Cardiac fibroblast (primary cell): ENCODE results near the gene PPL.

ENCODE experiments used
- DNase-seq, 2 donors: peaks; one replicate each; pipeline versions ENCODE4 v3.0.0 to v3.0.0-alpha.2; 2010; ENCODE audit warnings: low read depth in 2 of 2
- H3K4me3 ChIP-seq, 2 donors: replicated peaks in 1 of 2; 1 replicate in 1 of 2; 2 replicates in 1 of 2; pipeline ENCODE4 v1.5.1; 2011; ENCODE audit warnings: low read depth in 2 of 2, low read length in 2 of 2, mild to moderate bottlenecking in 2 of 2, moderate library complexity in 1 of 2
- TF ChIP-seq, protein P1 (sequence below): IDR thresholded peaks from one replicate; pipeline ENCODE4 v1.5.1; 2011; ENCODE audit warnings: low read depth, mild to moderate bottlenecking, low read length, inconsistent platforms

Gene PPL

DNA sequence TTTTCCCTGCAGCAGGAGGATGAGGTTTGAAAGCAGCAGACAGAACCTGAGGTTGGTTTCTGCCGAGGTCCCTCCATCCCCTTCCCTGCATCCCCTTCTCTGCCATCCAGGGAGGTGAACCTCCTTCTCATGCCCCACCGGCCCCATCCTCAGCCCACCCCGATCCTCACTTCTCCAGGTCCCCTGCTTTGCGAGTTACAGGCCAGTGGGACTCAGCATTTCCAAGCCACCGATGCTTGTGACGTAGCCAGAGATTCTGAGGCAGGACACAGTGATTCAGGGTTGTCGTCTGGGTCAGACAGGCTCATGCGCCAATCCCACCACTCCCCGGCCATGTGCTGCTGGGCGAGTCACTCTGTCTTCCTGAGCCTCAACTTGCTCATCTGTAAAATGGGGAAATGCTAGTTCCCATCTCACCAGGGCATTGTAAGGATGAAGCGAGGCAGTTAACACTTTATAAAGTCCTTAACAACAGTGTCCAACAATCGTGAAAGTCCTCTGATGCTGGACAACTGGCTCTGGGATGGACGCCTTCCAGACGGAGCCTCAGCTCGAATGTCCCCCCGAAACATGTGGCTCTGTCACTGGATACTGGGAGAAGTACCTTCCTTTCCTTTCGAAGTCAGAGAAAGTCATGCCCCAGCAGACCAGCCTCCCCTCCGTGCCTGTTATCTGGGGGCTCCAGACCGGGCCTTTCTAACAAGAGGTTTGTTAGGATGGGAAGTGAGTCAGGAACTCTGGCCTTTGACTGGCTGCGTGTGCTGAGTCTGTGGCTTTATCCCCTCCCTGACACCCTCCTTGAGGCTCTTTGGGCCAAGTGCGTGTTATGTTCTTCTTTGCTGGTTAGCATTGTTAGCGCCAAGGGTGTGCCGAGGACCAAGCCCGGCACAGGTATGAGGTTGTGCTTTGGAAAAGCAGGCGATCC lies 43.0 kb upstream of the PPL start:
- DNase-seq, result no peak
- H3K4me3 ChIP-seq, result no peak overlapping the region
- TF ChIP-seq, protein P1, sequence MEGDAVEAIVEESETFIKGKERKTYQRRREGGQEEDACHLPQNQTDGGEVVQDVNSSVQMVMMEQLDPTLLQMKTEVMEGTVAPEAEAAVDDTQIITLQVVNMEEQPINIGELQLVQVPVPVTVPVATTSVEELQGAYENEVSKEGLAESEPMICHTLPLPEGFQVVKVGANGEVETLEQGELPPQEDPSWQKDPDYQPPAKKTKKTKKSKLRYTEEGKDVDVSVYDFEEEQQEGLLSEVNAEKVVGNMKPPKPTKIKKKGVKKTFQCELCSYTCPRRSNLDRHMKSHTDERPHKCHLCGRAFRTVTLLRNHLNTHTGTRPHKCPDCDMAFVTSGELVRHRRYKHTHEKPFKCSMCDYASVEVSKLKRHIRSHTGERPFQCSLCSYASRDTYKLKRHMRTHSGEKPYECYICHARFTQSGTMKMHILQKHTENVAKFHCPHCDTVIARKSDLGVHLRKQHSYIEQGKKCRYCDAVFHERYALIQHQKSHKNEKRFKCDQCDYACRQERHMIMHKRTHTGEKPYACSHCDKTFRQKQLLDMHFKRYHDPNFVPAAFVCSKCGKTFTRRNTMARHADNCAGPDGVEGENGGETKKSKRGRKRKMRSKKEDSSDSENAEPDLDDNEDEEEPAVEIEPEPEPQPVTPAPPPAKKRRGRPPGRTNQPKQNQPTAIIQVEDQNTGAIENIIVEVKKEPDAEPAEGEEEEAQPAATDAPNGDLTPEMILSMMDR, result no peak

DNA sequence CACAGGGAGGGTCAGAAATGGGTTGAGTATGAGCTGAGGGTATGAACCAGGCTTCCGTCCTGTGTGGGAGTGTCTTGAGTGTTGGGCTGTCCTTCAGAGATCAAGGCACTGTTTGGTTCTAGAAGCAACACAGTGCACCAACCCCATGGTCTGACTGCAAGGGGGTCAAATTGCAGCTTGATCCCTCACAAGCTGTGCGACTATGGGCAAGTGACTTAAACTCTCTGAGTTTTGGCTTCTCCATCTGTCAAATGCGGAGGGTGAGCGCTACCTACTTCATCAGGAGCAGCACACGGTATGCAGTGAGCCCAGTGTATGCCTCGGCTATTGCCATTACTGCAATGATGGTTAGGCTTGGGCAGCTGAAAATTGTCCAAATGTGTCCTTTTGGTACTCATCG lies 42.2 kb upstream of the PPL start:
- no peak overlapping the region for H3K4me3 ChIP-seq
- TF ChIP-seq, protein P1, result no peak
- DNase-seq, result no peak

DNA sequence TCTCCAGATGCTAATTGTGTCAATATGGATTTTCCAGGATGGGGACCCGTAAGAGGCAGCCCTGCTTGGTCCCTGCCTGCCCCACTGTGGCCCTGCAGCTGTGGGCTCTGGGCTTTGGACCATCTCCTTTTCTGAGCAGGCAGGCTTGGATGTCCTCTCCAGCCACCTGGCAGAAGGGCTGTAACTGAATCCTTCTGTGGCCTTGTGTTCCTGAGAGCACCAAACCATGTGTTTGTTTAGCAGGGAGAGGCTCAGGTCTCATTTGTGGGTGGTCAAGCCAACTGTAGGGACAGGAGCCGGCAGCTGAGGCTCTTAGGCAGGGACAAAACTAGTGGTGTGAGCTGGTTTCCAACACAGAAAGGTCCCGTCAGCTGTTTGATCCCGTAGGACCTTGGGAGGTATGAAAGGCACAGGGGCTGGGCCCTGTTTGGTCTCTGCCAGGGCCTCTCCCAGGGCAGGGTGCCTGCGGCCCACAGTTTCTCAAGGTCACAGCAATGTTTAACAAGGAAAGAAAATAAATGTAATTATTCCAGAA lies 39.7 kb upstream of the PPL start:
- no peak for DNase-seq
- TF ChIP-seq, protein P1, result no peak
- H3K4me3 ChIP-seq, result no peak overlapping the region

DNA sequence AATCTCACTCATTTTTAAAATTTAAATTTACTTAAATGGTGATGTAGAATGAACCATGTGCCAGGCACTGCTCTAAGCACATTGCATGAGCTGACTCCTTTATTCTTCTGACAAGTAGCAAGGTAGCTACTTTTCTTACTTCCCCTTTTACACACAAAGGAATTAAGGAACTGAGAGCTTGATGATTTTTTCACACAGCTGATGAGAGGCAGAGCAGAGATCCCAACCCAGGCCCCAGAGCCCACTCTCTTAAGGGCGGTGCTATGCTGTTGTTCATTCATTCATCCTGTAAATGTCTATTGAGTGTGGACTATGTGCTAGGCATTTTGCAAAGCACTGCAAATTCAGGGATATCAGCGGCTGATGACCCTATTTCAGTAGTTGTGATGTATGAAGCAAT lies 39.1 kb upstream of the PPL start:
- TF ChIP-seq, protein P1, result no peak
- no peak for DNase-seq
- no peak overlapping the region for H3K4me3 ChIP-seq

DNA sequence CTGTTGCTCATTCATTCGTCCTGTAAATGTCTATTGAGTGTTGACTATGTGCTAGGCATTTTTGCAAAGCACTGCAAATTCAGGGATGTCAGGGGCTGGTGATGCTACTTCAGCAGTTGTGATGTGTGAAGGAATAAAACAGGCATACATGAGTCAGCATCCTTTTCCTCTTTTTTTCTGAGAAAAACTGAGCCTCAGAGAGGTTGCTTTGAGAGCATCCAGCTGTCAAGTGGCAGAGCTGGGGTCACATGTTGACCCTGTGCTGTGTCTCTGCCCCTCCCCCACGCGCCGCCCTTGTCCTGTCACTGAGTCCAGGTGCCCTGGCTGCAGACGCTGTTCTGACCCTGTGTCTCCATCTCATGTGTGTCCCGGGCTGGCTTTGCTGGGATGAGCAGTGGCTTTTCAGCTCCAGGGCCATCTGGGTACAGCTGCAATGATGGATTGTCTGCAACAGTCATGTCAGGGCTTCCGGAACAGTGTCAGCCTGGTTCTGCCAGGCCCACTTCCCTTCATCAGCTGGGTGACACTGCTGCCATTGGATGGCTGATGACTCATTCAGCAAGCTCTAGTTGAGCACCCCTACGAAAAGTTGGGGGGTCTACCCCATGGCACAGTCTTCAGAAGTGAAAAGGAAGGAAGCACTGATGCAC lies 36.1 kb upstream of the PPL start:
- TF ChIP-seq, protein P1, result no peak
- no peak overlapping the region for H3K4me3 ChIP-seq
- no peak for DNase-seq

DNA sequence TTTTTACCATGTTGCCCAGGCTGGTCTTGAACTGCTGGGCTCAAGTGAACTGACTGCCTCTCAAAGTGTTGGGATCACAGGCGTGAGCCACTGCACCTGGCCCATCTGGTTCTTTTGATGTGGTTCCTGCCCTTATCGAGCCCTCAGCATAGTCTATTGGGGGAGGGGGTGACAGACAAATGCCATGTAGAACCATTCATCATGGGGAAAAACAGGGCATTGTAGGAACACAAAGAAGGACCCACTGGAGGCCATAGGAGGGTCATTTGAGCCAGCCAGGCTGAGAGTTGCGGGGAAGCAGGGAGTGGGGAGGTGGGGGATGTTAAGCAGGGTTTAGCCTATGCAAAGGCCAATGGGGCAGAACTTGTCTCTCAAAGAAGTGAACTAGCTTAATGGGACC lies 33.1 kb upstream of the PPL start:
- no peak overlapping the region for H3K4me3 ChIP-seq
- DNase-seq, result no peak
- TF ChIP-seq, protein P1, result no peak
